Trophoblast cell (in vitro differentiated cells and primary cell): ENCODE results near the gene JMJD1C.

Experiments
- DNase-seq, 2 donors: peaks; one replicate each; pipeline ENCODE4 v3.0.0-alpha.2; 2016
- H2AFZ ChIP-seq: 2 replicates; pipeline ENCODE4 v1.6.1; 2013; ENCODE audit warnings: low read length, moderate library complexity, mild to moderate bottlenecking; ENCODE audit not compliant: insufficient read depth, poor library complexity
- H2AK5ac ChIP-seq: 2 replicates; pipeline ENCODE4 v1.6.1; 2013; ENCODE audit warnings: mild to moderate bottlenecking, low read length
- H2BK120ac ChIP-seq: 2 replicates; pipeline ENCODE4 v1.6.1; 2013; ENCODE audit warnings: low read length, mild to moderate bottlenecking, moderate library complexity; ENCODE audit not compliant: insufficient read depth, poor library complexity
- H2BK12ac ChIP-seq: 2 replicates; pipeline ENCODE4 v1.6.1; 2013; ENCODE audit warnings: mild to moderate bottlenecking, low read length, moderate library complexity
- H2BK5ac ChIP-seq: 2 replicates; pipeline ENCODE4 v1.6.1; 2013; ENCODE audit warnings: low read length, low read depth, moderate library complexity, mild to moderate bottlenecking; ENCODE audit not compliant: poor library complexity
- H3K14ac ChIP-seq: 2 replicates; pipeline ENCODE4 v1.6.1; 2013; ENCODE audit warnings: mild to moderate bottlenecking, low read length
- H3K18ac ChIP-seq: 2 replicates; pipeline ENCODE4 v1.6.1; 2013; ENCODE audit warnings: mild to moderate bottlenecking, low read length
- H3K23ac ChIP-seq: 2 replicates; pipeline ENCODE4 v1.6.1; 2013; ENCODE audit warnings: low read length
- H3K27ac ChIP-seq: 2 replicates; pipeline ENCODE4 v1.5.1; 2013; ENCODE audit warnings: low read depth, mild to moderate bottlenecking, inconsistent platforms, low read length, moderate library complexity
- H3K27me3 ChIP-seq: 2 replicates; pipeline ENCODE4 v1.6.1; 2013; ENCODE audit warnings: inconsistent platforms, mild to moderate bottlenecking, low read length, moderate library complexity; ENCODE audit not compliant: insufficient read depth
- H3K36me3 ChIP-seq, 2 experiments: 1 replicate in 1 of 2; 2 replicates in 1 of 2; pipeline ENCODE4 v1.6.1; 2013; ENCODE audit warnings: low read length in 2 of 2, mild to moderate bottlenecking in 2 of 2, moderate library complexity in 1 of 2; ENCODE audit not compliant: insufficient read depth in 2 of 2, control insufficient read depth in 1 of 2
- H3K4ac ChIP-seq: 2 replicates; pipeline ENCODE4 v1.6.1; 2013; ENCODE audit warnings: low read depth, mild to moderate bottlenecking, low read length, moderate library complexity
- H3K4me1 ChIP-seq, 2 experiments: 1 replicate in 1 of 2; 2 replicates in 1 of 2; pipeline ENCODE4 v1.6.1; 2013; ENCODE audit warnings: low read length in 2 of 2, mild to moderate bottlenecking in 2 of 2, moderate library complexity in 1 of 2; ENCODE audit not compliant: insufficient read depth in 2 of 2, control insufficient read depth in 1 of 2
- H3K4me2 ChIP-seq: 2 replicates; pipeline ENCODE4 v1.6.1; 2013; ENCODE audit warnings: inconsistent platforms, mild to moderate bottlenecking, low read length, moderate library complexity
- H3K4me3 ChIP-seq: 2 replicates; pipeline ENCODE4 v1.5.1; 2013; ENCODE audit warnings: mild to moderate bottlenecking, low read depth, low read length, inconsistent platforms
- H3K79me1 ChIP-seq: one replicate; pipeline ENCODE4 v1.6.1; 2013; ENCODE audit warnings: low read length
- H3K79me2 ChIP-seq: 2 replicates; pipeline ENCODE4 v1.6.1; 2013; ENCODE audit warnings: low read length, mild to moderate bottlenecking; ENCODE audit not compliant: control insufficient read depth, insufficient read depth, poor library complexity
- H3K9ac ChIP-seq: 2 replicates; pipeline ENCODE4 v1.6.1; 2013; ENCODE audit warnings: mild to moderate bottlenecking, low read length
- H3K9me3 ChIP-seq: 2 replicates; pipeline ENCODE4 v1.6.1; 2013; ENCODE audit warnings: low read depth, mild to moderate bottlenecking, control low read depth, inconsistent platforms, low read length; ENCODE audit not compliant: insufficient read depth
- H4K12ac ChIP-seq: 2 replicates; pipeline ENCODE4 v1.6.1; 2013; ENCODE audit warnings: low read depth, mild to moderate bottlenecking, low read length, moderate library complexity
- H4K8ac ChIP-seq: 2 replicates; pipeline ENCODE4 v1.6.1; 2013; ENCODE audit warnings: low read depth, mild to moderate bottlenecking, low read length, moderate library complexity
- H4K91ac ChIP-seq: one replicate; pipeline ENCODE4 v1.6.1; 2013; ENCODE audit warnings: low read depth, mild to moderate bottlenecking, low read length, moderate library complexity
- WGBS: extraction: QIAGEN DNeasy Blood & Tissue Kit; methylation state at CpG from one replicate; pipeline ENCODE4 v1.1.7; 2013; ENCODE audit warnings: missing lambda C conversion rate; ENCODE audit not compliant: insufficient read length, insufficient coverage; ENCODE audit errors: extremely low coverage; 5-methylcytosine and 5-hydroxymethylcytosine counted together

Gene JMJD1C

DNA sequence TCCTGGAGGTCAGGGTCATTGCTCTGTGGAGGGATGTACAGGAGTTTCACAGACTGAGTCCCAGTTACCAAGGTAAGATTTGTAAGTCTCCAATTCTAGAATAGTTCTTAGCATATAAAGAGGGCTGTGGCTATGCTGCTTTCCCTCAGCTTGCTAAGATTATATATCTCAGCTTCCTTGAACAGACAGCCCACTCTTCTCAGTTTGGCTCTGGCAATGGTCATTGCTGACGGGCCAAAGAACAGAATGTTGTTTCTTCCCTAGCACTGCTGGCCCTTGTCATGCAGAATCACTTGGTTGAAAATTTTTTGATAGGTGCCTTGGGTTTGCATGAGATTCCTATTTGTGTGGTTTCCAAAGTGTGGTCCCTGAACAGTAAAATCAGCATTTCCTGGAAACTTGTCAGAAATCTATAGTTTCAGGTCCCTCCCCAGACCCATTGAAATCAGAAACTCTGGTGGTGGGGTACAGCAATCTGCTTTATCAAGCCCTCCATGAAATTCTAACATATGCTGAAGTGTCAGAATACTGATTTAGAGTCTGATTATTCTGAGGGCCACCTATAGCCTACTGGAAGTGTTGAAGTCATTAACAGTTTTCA, 294.4 kb downstream of the JMJD1C start:
- WGBS, result no CpG with 5 or more reads among the region's 1 CpG
- no peak overlapping the region for H3K14ac ChIP-seq

DNA sequence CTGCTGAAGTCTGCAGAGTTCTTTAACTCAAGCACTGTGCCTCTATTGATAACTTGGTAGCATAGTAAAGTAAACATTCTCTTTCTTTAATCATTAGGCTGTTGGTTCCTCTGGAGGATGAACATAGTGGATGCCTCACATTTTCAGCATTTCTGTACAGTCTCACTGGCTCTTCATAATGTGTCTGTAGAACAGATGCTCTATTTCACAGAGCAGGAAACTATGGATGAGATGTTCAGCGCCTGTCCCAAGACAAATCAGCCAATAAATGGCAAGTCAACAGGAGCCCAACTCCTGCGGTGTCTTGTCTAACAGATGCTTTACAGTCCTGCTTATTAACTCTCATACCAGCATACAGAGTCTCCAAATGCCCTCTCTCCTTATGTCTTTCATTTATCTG, 296.2 kb downstream of the JMJD1C start:
- DNase-seq, result no peak
- no peak overlapping the region for H2BK12ac ChIP-seq
- no peaks in the 10 kb centered on the region for H3K79me2 ChIP-seq
- H3K23ac ChIP-seq, result no peak overlapping the region
- no CpG with 5 or more reads among the region's 2 CpGs for WGBS
- H3K14ac ChIP-seq, result no peak overlapping the region
- no peaks in the 10 kb centered on the region for H3K79me1 ChIP-seq
- H2AFZ ChIP-seq, result no peak overlapping the region
- no peak overlapping the region for H3K18ac ChIP-seq
- no peak overlapping the region for H3K4me3 ChIP-seq
- H3K4me1 ChIP-seq, result no peaks in the 10 kb centered on the region
- peaks cover 6% of the 10 kb centered on the region in 2 experiments for H3K36me3 ChIP-seq
- H4K12ac ChIP-seq, result no peak overlapping the region
- no peak overlapping the region for H2AK5ac ChIP-seq
- H3K9me3 ChIP-seq, result no peaks in the 10 kb centered on the region
- no peaks in the 10 kb centered on the region for H3K27me3 ChIP-seq
- H2BK5ac ChIP-seq, result no peak overlapping the region
- no peak overlapping the region for H4K91ac ChIP-seq
- no peak overlapping the region for H3K9ac ChIP-seq
- no peak overlapping the region for H2BK120ac ChIP-seq
- H3K4ac ChIP-seq, result no peak overlapping the region
- no peak overlapping the region for H3K27ac ChIP-seq
- H3K4me2 ChIP-seq, result no peak overlapping the region
- no peak overlapping the region for H4K8ac ChIP-seq

More for the DNA sequence above, 294.4 kb downstream of the JMJD1C start:
- no peaks in the 10 kb centered on the region for H3K79me2 ChIP-seq
- H3K9ac ChIP-seq, result no peak overlapping the region
- no peak overlapping the region for H2BK5ac ChIP-seq
- peaks cover 2 to 3% of the 10 kb centered on the region in 2 experiments for H3K36me3 ChIP-seq
- H3K27ac ChIP-seq, result no peak overlapping the region
- H2BK120ac ChIP-seq, result no peak overlapping the region
- no peak overlapping the region for H2AFZ ChIP-seq
- H3K4me1 ChIP-seq, result no peaks in the 10 kb centered on the region
- H3K27me3 ChIP-seq, result no peaks in the 10 kb centered on the region
- no peak overlapping the region for H4K8ac ChIP-seq
- no peak overlapping the region for H3K18ac ChIP-seq
- no peak overlapping the region for H3K4me3 ChIP-seq
- H2AK5ac ChIP-seq, result no peak overlapping the region
- H4K12ac ChIP-seq, result no peak overlapping the region
- no peak overlapping the region for H3K4ac ChIP-seq
- DNase-seq, result no peak
- H3K4me2 ChIP-seq, result no peak overlapping the region
- H3K79me1 ChIP-seq, result no peaks in the 10 kb centered on the region
- H3K9me3 ChIP-seq, result no peaks in the 10 kb centered on the region
- H3K23ac ChIP-seq, result no peak overlapping the region
- H4K91ac ChIP-seq, result no peak overlapping the region
- no peak overlapping the region for H2BK12ac ChIP-seq

- H2BK5ac ChIP-seq, result no peak overlapping the region
- no peaks in the 10 kb centered on the region for H3K9me3 ChIP-seq
- no peak overlapping the region for H3K4me3 ChIP-seq
- H4K91ac ChIP-seq, result no peak overlapping the region
- H2BK12ac ChIP-seq, result no peak overlapping the region
- no peak overlapping the region for H4K12ac ChIP-seq
- no peak overlapping the region for H2AFZ ChIP-seq
- no peak overlapping the region for H3K9ac ChIP-seq
- H2BK120ac ChIP-seq, result no peak overlapping the region
- H3K79me1 ChIP-seq, result no peaks in the 10 kb centered on the region
- H3K4me1 ChIP-seq, result no peaks in the 10 kb centered on the region
- no peak overlapping the region for H3K27ac ChIP-seq
- H3K4ac ChIP-seq, result no peak overlapping the region
- H3K36me3 ChIP-seq, result peaks cover 6 to 8% of the 10 kb centered on the region in 2 experiments
- no peaks in the 10 kb centered on the region for H3K27me3 ChIP-seq
- no peak overlapping the region for H3K4me2 ChIP-seq
- no peaks in the 10 kb centered on the region for H3K79me2 ChIP-seq
- no peak overlapping the region for H3K18ac ChIP-seq
- no CpG with 5 or more reads among the region's 2 CpGs for WGBS
- H3K14ac ChIP-seq, result no peak overlapping the region
- no peak for DNase-seq
- no peak overlapping the region for H2AK5ac ChIP-seq
- no peak overlapping the region for H3K23ac ChIP-seq
- H4K8ac ChIP-seq, result no peak overlapping the region
These were observed 296.8 kb downstream of the JMJD1C start for GRCh38 chr10:63168821-63169462.

DNA sequence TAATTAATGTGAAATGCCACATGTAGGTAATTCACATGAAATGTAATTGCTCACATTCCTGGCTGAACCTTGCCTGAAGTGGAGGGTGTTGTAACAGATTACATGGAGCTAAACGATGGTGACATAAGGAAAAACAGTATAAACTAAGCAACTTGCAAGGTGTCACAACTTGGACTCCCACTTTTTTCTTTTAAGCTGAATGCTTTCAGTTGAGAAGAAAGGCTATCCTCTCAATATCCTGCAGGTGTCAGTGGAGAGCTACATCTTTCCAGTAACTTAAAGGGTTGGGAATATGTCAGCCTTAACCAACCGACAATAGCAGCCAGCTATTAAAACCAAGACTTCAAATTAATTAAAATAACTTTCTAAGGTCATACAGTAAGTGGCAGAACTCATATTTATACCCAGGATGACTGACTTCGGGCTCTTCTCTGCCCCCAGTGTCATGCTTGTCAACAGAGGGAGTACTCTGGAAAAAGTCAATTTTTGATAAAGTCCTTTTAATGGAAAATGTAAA, 299.0 kb downstream of the JMJD1C start:
- Histone ChIP-seq H2BK12ac (no peak overlapping the region), H2BK120ac (no peak overlapping the region), H2AK5ac (no peak overlapping the region), H2BK5ac (no peak overlapping the region), H3K9me3 (no peaks in the 10 kb centered on the region), H3K79me1 (no peaks in the 10 kb centered on the region), H3K4me2 (no peak overlapping the region), H3K18ac (no peak overlapping the region), H3K4ac (no peak overlapping the region), H3K23ac (no peak overlapping the region), H3K36me3 (peaks cover 8% of the 10 kb centered on the region in 2 experiments), H3K79me2 (no peaks in the 10 kb centered on the region), H3K4me3 (no peak overlapping the region), H4K91ac (no peak overlapping the region), H3K27ac (no peak overlapping the region), H2AFZ (no peak overlapping the region), H4K8ac (no peak overlapping the region), H3K14ac (no peak overlapping the region), H4K12ac (no peak overlapping the region), H3K27me3 (no peaks in the 10 kb centered on the region), H3K9ac (no peak overlapping the region), H3K4me1 (no peaks in the 10 kb centered on the region)
- DNase-seq, result peak; percentile 31 to 87
- no CpG with 5 or more reads among the region's 3 CpGs for WGBS
